Stimulated activated naive B cell treated with anti-CD40 and anti-IgM and Interleukin-4, amounts not matched to agents 10 μg/mL and 1 μg/mL and 100 μg/mL, for 72 hours (primary cell): Measurements from ENCODE around the gene P2RY11.

Experiments
- ATAC-seq, 2 donors: fragments of 150-1000 bp; cut with Tn5 transposase; replicated peaks; 2 replicates each; pipeline ENCODE4 v1.10.0; 2021; ENCODE audit warnings: moderate library complexity in 1 of 2
- DNase-seq: peaks from one replicate; pipeline ENCODE4 v3.0.0; 2021
- H3K27ac Mint-ChIP-seq: one replicate; pipeline ENCODE4 v1.8.0; 2022; ENCODE audit warnings: mild to moderate bottlenecking, mixed read lengths
- H3K27me3 Mint-ChIP-seq, 2 donors: one replicate each; pipeline ENCODE4 v1.8.0; 2022; ENCODE audit warnings: mixed read lengths in 2 of 2
- H3K36me3 Mint-ChIP-seq, 2 donors: one replicate each; pipeline ENCODE4 v1.8.0; 2022; ENCODE audit warnings: mixed read lengths in 2 of 2, mild to moderate bottlenecking in 1 of 2
- H3K4me1 Mint-ChIP-seq, 2 donors: one replicate each; pipeline ENCODE4 v1.8.0; 2022; ENCODE audit warnings: mixed read lengths in 2 of 2, mild to moderate bottlenecking in 1 of 2
- H3K4me3 Mint-ChIP-seq, 2 donors: one replicate each; pipeline ENCODE4 v1.8.0; 2022; ENCODE audit warnings: mild to moderate bottlenecking in 2 of 2, mixed read lengths in 2 of 2, moderate library complexity in 1 of 2
- H3K9me3 Mint-ChIP-seq, 2 donors: one replicate each; pipeline ENCODE4 v1.8.0; 2022; ENCODE audit warnings: mixed read lengths in 2 of 2, mild to moderate bottlenecking in 1 of 2

Gene P2RY11

GRCh38 chr19:10134040-10134439 lies 22.5 kb downstream of the P2RY11 start:
- Mint-ChIP-seq H3K9me3 (peaks cover 0 to 3% of the 10 kb centered on the region in 2 donors), H3K36me3 (peaks cover 40 to 68% of the 10 kb centered on the region in 2 donors), H3K4me1 (peaks cover 7 to 11% of the 10 kb centered on the region in 2 donors), H3K4me3 (no peak overlapping the region), H3K27ac (no peak overlapping the region), H3K27me3 (no peaks in the 10 kb centered on the region)
- DNase-seq (no peak), ATAC-seq (no peak)

- Mint-ChIP-seq H3K4me1 (peaks cover 7 to 15% of the 10 kb centered on the region in 2 donors), H3K36me3 (peaks cover 48 to 78% of the 10 kb centered on the region in 2 donors), H3K9me3 (peaks cover 0 to 3% of the 10 kb centered on the region in 2 donors), H3K4me3 (peak overlapping the region in 1 of 2 donors; percentile 47), H3K27ac (peak overlapping the region; percentile 59), H3K27me3 (no peaks in the 10 kb centered on the region)
- DNase-seq: no peak
- ATAC-seq: peak in 1 of 2 donors; percentile 5
Observed at GRCh38 chr19:10135551-10136334, 24.2 kb downstream of the P2RY11 start.

- DNase-seq (no peak), ATAC-seq (no peak)
- no peaks in the 10 kb centered on the region for H3K27me3 Mint-ChIP-seq
- H3K4me3 Mint-ChIP-seq: no peak overlapping the region
- peak overlapping the region; percentile 31 for H3K27ac Mint-ChIP-seq
- H3K36me3 Mint-ChIP-seq: peaks cover 52 to 79% of the 10 kb centered on the region in 2 donors
- H3K4me1 Mint-ChIP-seq: peaks cover 7 to 15% of the 10 kb centered on the region in 2 donors
- peaks cover 0 to 3% of the 10 kb centered on the region in 2 donors for H3K9me3 Mint-ChIP-seq
Observed at GRCh38 chr19:10136936-10137335, 25.4 kb downstream of the P2RY11 start.

GRCh38 chr19:10137751-10138682 lies 26.5 kb downstream of the P2RY11 start:
- Mint-ChIP-seq H3K36me3 (peaks cover 45 to 71% of the 10 kb centered on the region in 2 donors), H3K27me3 (no peaks in the 10 kb centered on the region), H3K9me3 (peaks cover 0 to under 1% of the 10 kb centered on the region in 2 donors), H3K4me3 (no peak overlapping the region), H3K27ac (peak overlapping the region; percentile 37), H3K4me1 (peaks cover 4 to 11% of the 10 kb centered on the region in 2 donors)
- DNase-seq (no peak), ATAC-seq (peak in 1 of 2 donors; percentile 30)

GRCh38 chr19:10138879-10139795 lies 27.6 kb downstream of the P2RY11 start:
- Mint-ChIP-seq H3K4me1 (peaks cover 4 to 10% of the 10 kb centered on the region in 2 donors), H3K9me3 (no peaks in the 10 kb centered on the region), H3K27me3 (no peaks in the 10 kb centered on the region), H3K36me3 (peaks cover 40 to 62% of the 10 kb centered on the region in 2 donors), H3K4me3 (no peak overlapping the region), H3K27ac (peak overlapping the region; percentile 77)
- ATAC-seq (no peak), DNase-seq (no peak)

- H3K4me3 Mint-ChIP-seq: no peak overlapping the region
- no peak overlapping the region for H3K27ac Mint-ChIP-seq
- H3K27me3 Mint-ChIP-seq: no peaks in the 10 kb centered on the region
- peaks cover 40 to 61% of the 10 kb centered on the region in 2 donors for H3K36me3 Mint-ChIP-seq
- peaks cover 4 to 10% of the 10 kb centered on the region in 2 donors for H3K4me1 Mint-ChIP-seq
- H3K9me3 Mint-ChIP-seq: no peaks in the 10 kb centered on the region
- ATAC-seq: no peak
- no peak for DNase-seq
Observed at GRCh38 chr19:10139952-10140351, 28.5 kb downstream of the P2RY11 start.

GRCh38 chr19:10141479-10141878 lies 30.0 kb downstream of the P2RY11 start:
- Mint-ChIP-seq H3K9me3 (no peaks in the 10 kb centered on the region), H3K4me1 (peaks cover 4 to 5% of the 10 kb centered on the region in 2 donors), H3K4me3 (no peak overlapping the region), H3K27ac (peak overlapping the region; percentile 9), H3K27me3 (no peaks in the 10 kb centered on the region), H3K36me3 (peaks cover 50 to 67% of the 10 kb centered on the region in 2 donors)
- DNase-seq (no peak), ATAC-seq (no peak)

GRCh38 chr19:10141973-10142372 lies 30.5 kb downstream of the P2RY11 start:
- H3K27me3 Mint-ChIP-seq: no peaks in the 10 kb centered on the region
- H3K9me3 Mint-ChIP-seq: no peaks in the 10 kb centered on the region
- H3K36me3 Mint-ChIP-seq: peaks cover 51 to 66% of the 10 kb centered on the region in 2 donors
- no peak overlapping the region for H3K4me3 Mint-ChIP-seq
- H3K4me1 Mint-ChIP-seq: peaks cover 3 to 5% of the 10 kb centered on the region in 2 donors
- H3K27ac Mint-ChIP-seq: peak overlapping the region; percentile 9
- no peak for DNase-seq
- no peak for ATAC-seq

GRCh38 chr19:10142701-10143375 lies 31.3 kb downstream of the P2RY11 start:
- no peak for DNase-seq
- Mint-ChIP-seq H3K4me3 (no peak overlapping the region), H3K27me3 (no peaks in the 10 kb centered on the region), H3K9me3 (no peaks in the 10 kb centered on the region), H3K36me3 (peaks cover 51 to 66% of the 10 kb centered on the region in 2 donors), H3K27ac (no peak overlapping the region), H3K4me1 (peaks cover 0 to 5% of the 10 kb centered on the region in 2 donors)
- no peak for ATAC-seq

GRCh38 chr19:10143681-10144080 lies 32.2 kb downstream of the P2RY11 start:
- peaks cover 0 to 5% of the 10 kb centered on the region in 2 donors for H3K4me1 Mint-ChIP-seq
- no peak for DNase-seq
- H3K27me3 Mint-ChIP-seq: no peaks in the 10 kb centered on the region
- H3K36me3 Mint-ChIP-seq: peaks cover 54 to 65% of the 10 kb centered on the region in 2 donors
- no peak overlapping the region for H3K4me3 Mint-ChIP-seq
- no peaks in the 10 kb centered on the region for H3K9me3 Mint-ChIP-seq
- H3K27ac Mint-ChIP-seq: no peak overlapping the region
- ATAC-seq: no peak

- no peaks in the 10 kb centered on the region for H3K9me3 Mint-ChIP-seq
- ATAC-seq (no peak), DNase-seq (no peak)
- H3K27me3 Mint-ChIP-seq: no peaks in the 10 kb centered on the region
- no peak overlapping the region for H3K4me3 Mint-ChIP-seq
- peaks cover 52 to 63% of the 10 kb centered on the region in 2 donors for H3K36me3 Mint-ChIP-seq
- no peak overlapping the region for H3K27ac Mint-ChIP-seq
- H3K4me1 Mint-ChIP-seq: peaks cover 0 to under 1% of the 10 kb centered on the region in 2 donors
Observed at GRCh38 chr19:10144361-10144760, 32.9 kb downstream of the P2RY11 start.

GRCh38 chr19:10145031-10145430 lies 33.5 kb downstream of the P2RY11 start:
- H3K4me1 Mint-ChIP-seq: no peaks in the 10 kb centered on the region
- no peak overlapping the region for H3K4me3 Mint-ChIP-seq
- no peaks in the 10 kb centered on the region for H3K27me3 Mint-ChIP-seq
- ATAC-seq (no peak), DNase-seq (no peak)
- H3K27ac Mint-ChIP-seq: no peak overlapping the region
- H3K9me3 Mint-ChIP-seq: no peaks in the 10 kb centered on the region
- H3K36me3 Mint-ChIP-seq: peaks cover 50 to 62% of the 10 kb centered on the region in 2 donors

- Mint-ChIP-seq H3K4me1 (peaks cover 0 to 3% of the 10 kb centered on the region in 2 donors), H3K4me3 (no peak overlapping the region), H3K36me3 (peaks cover 52 to 65% of the 10 kb centered on the region in 2 donors), H3K27ac (no peak overlapping the region), H3K27me3 (no peaks in the 10 kb centered on the region), H3K9me3 (no peaks in the 10 kb centered on the region)
- no peak for DNase-seq
- ATAC-seq: no peak
Observed at GRCh38 chr19:10146142-10146541, 34.6 kb downstream of the P2RY11 start.
